ENCODE data around the gene SH3RF3. TPM values are rescaled to one million over a fixed set of nuclear protein-coding genes. Genes with fewer than 3 reads are reported as not detected.

SH3RF3 gene
- total RNA-seq, 3 donors from 2014 or later (not counting 1 experiment from before 2014, with no cell fraction given), result 0.23 to 0.61 (median 0.34) TPM

DNA sequence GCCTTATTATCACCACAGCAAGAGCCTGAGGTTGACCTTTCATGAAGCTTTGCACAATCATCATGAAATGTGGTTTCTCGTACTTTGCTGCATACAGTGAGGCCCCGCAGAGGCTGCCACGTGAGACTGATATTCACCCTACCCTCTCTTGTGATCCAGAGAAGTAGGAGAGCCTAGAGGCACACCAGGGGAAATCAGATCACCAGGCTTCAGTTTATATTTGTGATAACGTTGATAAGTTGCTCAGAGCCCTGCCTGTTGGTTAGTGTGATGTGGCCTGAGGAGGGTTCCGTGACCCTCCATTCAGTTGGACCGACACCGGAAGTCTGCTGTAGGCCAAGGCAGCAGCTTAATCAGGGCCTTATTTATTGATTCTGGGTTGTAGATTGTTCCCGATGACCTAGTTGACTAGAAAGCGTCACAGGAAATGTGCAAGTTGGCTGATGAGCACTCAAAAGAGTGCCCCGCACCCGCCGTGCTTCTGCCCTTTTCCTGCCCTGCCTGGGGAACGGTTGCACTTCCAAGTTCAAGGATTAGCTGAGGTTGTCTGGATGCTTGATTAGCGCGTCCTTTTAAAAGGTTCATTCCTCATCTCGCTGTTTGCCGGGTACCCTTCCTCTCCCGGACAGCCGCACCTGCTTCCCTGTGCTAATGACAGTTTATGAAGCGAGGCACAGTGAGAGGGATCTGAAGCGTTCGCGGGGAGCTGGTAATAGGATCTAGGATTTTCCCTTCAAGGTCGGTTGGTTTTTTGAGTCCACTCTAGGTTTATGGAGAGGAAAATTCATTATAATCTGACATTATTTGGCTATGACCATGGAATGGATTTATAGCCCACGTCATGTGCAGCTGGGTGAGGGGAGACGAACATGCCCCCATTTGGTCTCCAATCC lies 146.4 kb downstream of the SH3RF3 start:
- H3K9me3 Mint-ChIP-seq, result no peaks in the 10 kb centered on the region
- DNase-seq, result no peak
- H3K9me3 ChIP-seq (ENCODE audit: control insufficient read depth, insufficient read depth, low read length), result no peaks in the 10 kb centered on the region
- no peaks in the 10 kb centered on the region for H3K27me3 ChIP-seq (ENCODE audit: control insufficient read depth, insufficient read depth, low read length)
- no peaks in the 10 kb centered on the region for H3K27me3 Mint-ChIP-seq (ENCODE audit: low read depth in 2 of 2)
- no peak overlapping the region for H3K4me3 ChIP-seq (ENCODE audit: low read length)
- peak overlapping the region in 1 of 2 donors; percentile 44 for H3K27ac Mint-ChIP-seq
- 77% methylated on average over 26 of the region's 26 CpGs for WGBS (ENCODE audit: insufficient coverage)
- H3K4me3 Mint-ChIP-seq, result no peak overlapping the region
- intact Hi-C loops (cut with micrococcal nuclease), result no loop called here
- H3K4me1 Mint-ChIP-seq, result peaks cover 0 to 12% of the 10 kb centered on the region in 2 donors
- no peaks in the 10 kb centered on the region for H3K36me3 ChIP-seq (ENCODE audit: control insufficient read depth, insufficient read depth, low read length)
- TF ChIP-seq, protein P1, sequence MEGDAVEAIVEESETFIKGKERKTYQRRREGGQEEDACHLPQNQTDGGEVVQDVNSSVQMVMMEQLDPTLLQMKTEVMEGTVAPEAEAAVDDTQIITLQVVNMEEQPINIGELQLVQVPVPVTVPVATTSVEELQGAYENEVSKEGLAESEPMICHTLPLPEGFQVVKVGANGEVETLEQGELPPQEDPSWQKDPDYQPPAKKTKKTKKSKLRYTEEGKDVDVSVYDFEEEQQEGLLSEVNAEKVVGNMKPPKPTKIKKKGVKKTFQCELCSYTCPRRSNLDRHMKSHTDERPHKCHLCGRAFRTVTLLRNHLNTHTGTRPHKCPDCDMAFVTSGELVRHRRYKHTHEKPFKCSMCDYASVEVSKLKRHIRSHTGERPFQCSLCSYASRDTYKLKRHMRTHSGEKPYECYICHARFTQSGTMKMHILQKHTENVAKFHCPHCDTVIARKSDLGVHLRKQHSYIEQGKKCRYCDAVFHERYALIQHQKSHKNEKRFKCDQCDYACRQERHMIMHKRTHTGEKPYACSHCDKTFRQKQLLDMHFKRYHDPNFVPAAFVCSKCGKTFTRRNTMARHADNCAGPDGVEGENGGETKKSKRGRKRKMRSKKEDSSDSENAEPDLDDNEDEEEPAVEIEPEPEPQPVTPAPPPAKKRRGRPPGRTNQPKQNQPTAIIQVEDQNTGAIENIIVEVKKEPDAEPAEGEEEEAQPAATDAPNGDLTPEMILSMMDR (IDR thresholded peaks at IDR 0.05), result no peak
- peak in 2 of 3 donors; percentile 66 to 81 for ATAC-seq
- H3K4me1 ChIP-seq (ENCODE audit: control insufficient read depth, insufficient read depth, low read length), result peaks cover 2% of the 10 kb centered on the region
- no peak overlapping the region for H3K27ac ChIP-seq (ENCODE audit: low read length)
- H3K36me3 Mint-ChIP-seq, result no peaks in the 10 kb centered on the region

DNA sequence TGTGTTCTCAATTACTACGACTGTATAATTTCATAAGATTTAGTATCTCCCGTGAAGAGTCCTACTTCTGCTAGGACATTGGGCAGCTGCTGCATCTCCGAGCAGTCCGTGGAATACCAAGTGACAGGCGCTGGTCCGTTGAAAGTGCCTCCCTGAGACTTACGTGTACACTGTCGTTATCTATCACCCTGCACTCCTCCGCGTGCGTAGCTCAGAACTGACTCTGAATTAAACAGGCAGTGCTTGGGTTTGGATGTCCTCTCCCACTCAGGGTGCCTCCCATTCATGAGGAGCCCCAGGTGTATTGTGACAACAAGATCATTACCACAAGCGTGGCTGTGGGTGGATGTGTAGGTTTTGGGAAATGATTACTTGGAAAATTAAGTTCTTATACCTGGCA lies 148.4 kb downstream of the SH3RF3 start:
- TF ChIP-seq, protein P1 (IDR thresholded peaks at IDR 0.05), result no peak
- no peak for DNase-seq
- WGBS (ENCODE audit: insufficient coverage), result 93% methylated on average over 12 of the region's 12 CpGs
- Histone ChIP-seq H3K36me3 (ENCODE audit: control insufficient read depth, insufficient read depth, low read length) (no peaks in the 10 kb centered on the region), H3K27me3 (ENCODE audit: control insufficient read depth, insufficient read depth, low read length) (no peaks in the 10 kb centered on the region), H3K4me3 (ENCODE audit: low read length) (no peak overlapping the region), H3K27ac (ENCODE audit: low read length) (no peak overlapping the region), H3K4me1 (ENCODE audit: control insufficient read depth, insufficient read depth, low read length) (peaks cover 2% of the 10 kb centered on the region), H3K9me3 (ENCODE audit: control insufficient read depth, insufficient read depth, low read length) (no peaks in the 10 kb centered on the region)
- H3K36me3 Mint-ChIP-seq, result no peaks in the 10 kb centered on the region
- ATAC-seq, result no peak
- H3K9me3 Mint-ChIP-seq, result no peaks in the 10 kb centered on the region
- no peak overlapping the region for H3K27ac Mint-ChIP-seq
- intact Hi-C loops (cut with micrococcal nuclease), result no loop called here
- H3K4me1 Mint-ChIP-seq, result peaks cover 0 to 12% of the 10 kb centered on the region in 2 donors
- H3K27me3 Mint-ChIP-seq (ENCODE audit: low read depth in 2 of 2), result no peaks in the 10 kb centered on the region
- no peak overlapping the region for H3K4me3 Mint-ChIP-seq

DNA sequence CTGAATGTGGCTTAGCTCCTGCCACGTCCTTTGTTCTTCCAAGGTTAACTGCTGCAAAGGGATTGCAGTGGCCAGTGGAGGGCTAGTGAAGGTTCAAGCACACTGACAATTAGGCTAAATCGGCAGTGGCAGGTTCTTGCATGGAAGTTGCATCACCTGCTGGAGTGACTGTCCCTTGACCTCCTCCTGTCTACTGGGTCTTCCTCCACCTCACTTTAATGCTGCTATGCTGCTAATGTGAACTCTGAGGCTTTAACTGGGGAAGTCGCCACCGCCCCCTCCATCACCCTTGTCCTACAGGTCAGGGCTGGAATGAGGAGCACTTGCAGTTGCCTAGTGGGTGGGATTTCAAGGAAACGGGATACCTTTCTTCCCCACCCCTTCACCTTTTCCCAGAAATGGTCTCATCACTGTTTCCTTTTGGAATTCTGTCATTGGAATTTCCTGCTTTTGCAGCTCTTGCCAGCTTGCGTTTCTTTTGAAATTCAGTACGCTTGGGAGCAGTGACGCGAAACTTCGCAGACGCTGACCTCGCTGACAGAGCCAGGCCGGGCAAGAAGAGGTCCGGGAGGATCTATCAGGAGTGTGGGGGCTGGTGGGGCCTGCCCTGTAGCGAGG lies 150.3 kb downstream of the SH3RF3 start:
- WGBS (ENCODE audit: insufficient coverage), result 95% methylated on average over 15 of the region's 15 CpGs
- intact Hi-C loops (cut with micrococcal nuclease), result no loop called here
- H3K9me3 Mint-ChIP-seq, result no peaks in the 10 kb centered on the region
- H3K4me3 Mint-ChIP-seq, result no peak overlapping the region
- H3K27me3 ChIP-seq (ENCODE audit: control insufficient read depth, insufficient read depth, low read length), result no peaks in the 10 kb centered on the region
- ATAC-seq (no peak), DNase-seq (no peak)
- peaks cover 0 to 10% of the 10 kb centered on the region in 2 donors for H3K4me1 Mint-ChIP-seq
- no peaks in the 10 kb centered on the region for H3K36me3 Mint-ChIP-seq
- no peak overlapping the region for H3K27ac Mint-ChIP-seq
- no peak overlapping the region for H3K27ac ChIP-seq (ENCODE audit: low read length)
- H3K27me3 Mint-ChIP-seq (ENCODE audit: low read depth in 2 of 2), result no peaks in the 10 kb centered on the region
- H3K36me3 ChIP-seq (ENCODE audit: control insufficient read depth, insufficient read depth, low read length), result no peaks in the 10 kb centered on the region
- no peak overlapping the region for H3K4me3 ChIP-seq (ENCODE audit: low read length)
- TF ChIP-seq, protein P1 (IDR thresholded peaks at IDR 0.05), result no peak
- H3K4me1 ChIP-seq (ENCODE audit: control insufficient read depth, insufficient read depth, low read length), result peaks cover 2% of the 10 kb centered on the region
- no peaks in the 10 kb centered on the region for H3K9me3 ChIP-seq (ENCODE audit: control insufficient read depth, insufficient read depth, low read length)
